RWPE2 (cell line): ENCODE measurements around the gene KRT79.

ENCODE experiments used
- ATAC-seq: fragments of 200-7000 bp; cut with Tn5 transposase; 3 replicates; pipeline ENCODE4 v1.9.1; 2021; ENCODE audit warnings: low read depth
- DNase-seq: peaks from one replicate; pipeline ENCODE4 v3.0.0-alpha.2; 2020; ENCODE audit warnings: low spot score
- H3K27ac ChIP-seq: fragments of 450-650 bp; 2 replicates; pipeline ENCODE4 v1.5.1; 2017; ENCODE audit warnings: mild to moderate bottlenecking; ENCODE audit not compliant: poor library complexity, severe bottlenecking
- H3K27me3 ChIP-seq: fragments of 250-450 bp; sonication (Bioruptor Pico); 2 replicates; pipeline ENCODE4 v1.5.1; 2021; ENCODE audit warnings: mild to moderate bottlenecking, moderate library complexity; ENCODE audit not compliant: insufficient read depth, poor library complexity, severe bottlenecking
- H3K36me3 ChIP-seq: fragments of 250-450 bp; sonication (Bioruptor Pico); 2 replicates; pipeline ENCODE4 v1.5.1; 2020; ENCODE audit warnings: low read depth, mild to moderate bottlenecking, moderate library complexity
- H3K4me1 ChIP-seq: fragments of 250-450 bp; sonication (Bioruptor Pico); 2 replicates; pipeline ENCODE4 v1.5.1; 2021; ENCODE audit warnings: mild to moderate bottlenecking, moderate library complexity; ENCODE audit not compliant: insufficient read depth, poor library complexity, severe bottlenecking
- H3K4me3 ChIP-seq: fragments of 250-450 bp; sonication (Bioruptor Pico); 2 replicates; pipeline ENCODE4 v1.5.1; 2021; ENCODE audit warnings: mild to moderate bottlenecking, moderate library complexity; ENCODE audit not compliant: severe bottlenecking
- H3K9me3 ChIP-seq: fragments of 250-450 bp; sonication (Bioruptor Pico); 2 replicates; pipeline ENCODE4 v1.5.1; 2021; ENCODE audit warnings: mild to moderate bottlenecking, moderate library complexity; ENCODE audit not compliant: severe bottlenecking
- TF ChIP-seq, protein P1 (sequence below): fragments of 450-650 bp; IDR thresholded peaks from one replicate; pipeline ENCODE4 v1.5.1; 2017; ENCODE audit warnings: mild to moderate bottlenecking, moderate library complexity; ENCODE audit not compliant: poor library complexity, severe bottlenecking

KRT79 gene

DNA sequence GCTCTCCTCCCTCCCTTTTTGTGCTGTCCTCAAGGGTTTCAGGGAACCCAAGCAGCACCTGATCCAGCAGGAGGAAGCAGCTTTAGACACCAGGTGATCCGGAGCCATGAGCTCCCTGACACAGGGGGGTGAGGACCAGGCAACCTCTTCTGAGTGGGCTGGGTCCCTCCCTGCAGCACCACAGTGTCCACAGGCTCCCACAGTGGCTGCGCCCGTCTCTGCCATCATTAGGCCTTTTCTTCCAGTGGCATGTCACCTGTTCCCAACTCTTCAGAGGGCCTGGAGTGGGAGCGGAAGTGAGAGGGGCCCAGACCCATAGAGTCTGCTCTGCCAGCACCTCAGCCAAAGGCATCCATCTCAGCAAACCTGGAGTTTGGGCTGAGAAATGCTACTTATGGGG is 56.5 kb downstream of the KRT79 start:
- DNase-seq (no peak), ATAC-seq (no peak)
- Histone ChIP-seq H3K4me1 (no peaks in the 10 kb centered on the region), H3K4me3 (no peak overlapping the region), H3K36me3 (no peaks in the 10 kb centered on the region), H3K9me3 (no peaks in the 10 kb centered on the region), H3K27ac (no peak overlapping the region), H3K27me3 (peaks cover 8% of the 10 kb centered on the region)
- TF ChIP-seq, protein P1, sequence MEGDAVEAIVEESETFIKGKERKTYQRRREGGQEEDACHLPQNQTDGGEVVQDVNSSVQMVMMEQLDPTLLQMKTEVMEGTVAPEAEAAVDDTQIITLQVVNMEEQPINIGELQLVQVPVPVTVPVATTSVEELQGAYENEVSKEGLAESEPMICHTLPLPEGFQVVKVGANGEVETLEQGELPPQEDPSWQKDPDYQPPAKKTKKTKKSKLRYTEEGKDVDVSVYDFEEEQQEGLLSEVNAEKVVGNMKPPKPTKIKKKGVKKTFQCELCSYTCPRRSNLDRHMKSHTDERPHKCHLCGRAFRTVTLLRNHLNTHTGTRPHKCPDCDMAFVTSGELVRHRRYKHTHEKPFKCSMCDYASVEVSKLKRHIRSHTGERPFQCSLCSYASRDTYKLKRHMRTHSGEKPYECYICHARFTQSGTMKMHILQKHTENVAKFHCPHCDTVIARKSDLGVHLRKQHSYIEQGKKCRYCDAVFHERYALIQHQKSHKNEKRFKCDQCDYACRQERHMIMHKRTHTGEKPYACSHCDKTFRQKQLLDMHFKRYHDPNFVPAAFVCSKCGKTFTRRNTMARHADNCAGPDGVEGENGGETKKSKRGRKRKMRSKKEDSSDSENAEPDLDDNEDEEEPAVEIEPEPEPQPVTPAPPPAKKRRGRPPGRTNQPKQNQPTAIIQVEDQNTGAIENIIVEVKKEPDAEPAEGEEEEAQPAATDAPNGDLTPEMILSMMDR, result no peak

DNA sequence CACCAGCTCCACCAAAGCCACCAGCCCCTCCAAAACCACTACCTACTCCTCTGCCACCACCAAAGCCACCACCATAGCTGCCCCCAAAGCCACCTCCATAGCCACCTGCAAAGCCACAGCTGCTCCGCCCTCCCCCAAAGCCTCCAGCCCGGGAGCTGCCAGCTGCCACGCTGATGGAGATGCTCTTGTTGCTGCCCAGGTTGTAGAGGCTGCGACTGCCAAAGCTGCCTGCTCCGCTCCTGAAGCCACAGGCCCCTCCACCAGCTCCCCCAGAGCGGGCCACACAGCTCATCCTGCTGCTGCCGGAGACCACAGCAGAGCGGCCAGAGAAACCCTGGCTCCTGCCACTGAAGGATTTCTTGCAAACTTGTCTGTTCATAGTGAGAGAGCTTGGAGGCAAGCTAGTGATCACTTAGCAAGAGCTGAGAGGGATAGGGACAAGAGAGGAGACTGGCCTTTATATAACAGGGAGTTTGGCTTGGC is 57.2 kb downstream of the KRT79 start, which contains the start of gene KRT76:
TSS of gene KRT76 (minus strand) at position 433 of the 483 bp plus-strand sequence. CDS start at position 379, 54 bp downstream.
- H3K4me3 ChIP-seq, result no peak within 1 kb of the TSS
- ATAC-seq (no peak), DNase-seq (no peak)
- peaks cover 8% of the 10 kb centered on the region for H3K27me3 ChIP-seq
- no peak within 1 kb of the TSS for H3K27ac ChIP-seq
- H3K4me1 ChIP-seq, result no peaks in the 10 kb centered on the region
- H3K36me3 ChIP-seq, result no peaks in the 10 kb centered on the region
- H3K9me3 ChIP-seq, result no peaks in the 10 kb centered on the region
- TF ChIP-seq, protein P1, result no peak

DNA sequence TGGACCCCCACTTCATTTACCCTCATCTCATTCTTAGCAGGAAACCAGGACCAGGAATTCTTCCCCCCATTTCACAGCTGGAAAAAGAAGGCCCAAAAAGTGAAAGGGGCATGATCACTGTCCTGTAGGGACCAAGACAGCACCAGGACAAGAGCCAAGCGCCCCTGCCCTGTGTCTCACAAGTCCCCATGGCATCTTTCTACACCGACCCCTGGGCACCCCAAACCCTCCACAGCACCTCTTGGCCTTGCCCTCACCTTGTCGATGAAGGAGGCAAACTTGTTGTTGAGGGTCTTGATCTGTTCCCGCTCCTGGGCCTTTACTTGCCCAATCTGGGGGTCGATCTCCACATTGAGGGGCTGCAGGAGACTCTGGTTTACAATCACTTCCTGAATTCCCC is 57.7 kb downstream of the KRT79 start:
- peaks cover 8% of the 10 kb centered on the region for H3K27me3 ChIP-seq
- no peak overlapping the region for H3K4me3 ChIP-seq
- H3K36me3 ChIP-seq, result no peaks in the 10 kb centered on the region
- ATAC-seq, result no peak
- DNase-seq, result no peak
- H3K4me1 ChIP-seq, result no peaks in the 10 kb centered on the region
- TF ChIP-seq, protein P1, result no peak
- no peaks in the 10 kb centered on the region for H3K9me3 ChIP-seq
- H3K27ac ChIP-seq, result no peak overlapping the region

DNA sequence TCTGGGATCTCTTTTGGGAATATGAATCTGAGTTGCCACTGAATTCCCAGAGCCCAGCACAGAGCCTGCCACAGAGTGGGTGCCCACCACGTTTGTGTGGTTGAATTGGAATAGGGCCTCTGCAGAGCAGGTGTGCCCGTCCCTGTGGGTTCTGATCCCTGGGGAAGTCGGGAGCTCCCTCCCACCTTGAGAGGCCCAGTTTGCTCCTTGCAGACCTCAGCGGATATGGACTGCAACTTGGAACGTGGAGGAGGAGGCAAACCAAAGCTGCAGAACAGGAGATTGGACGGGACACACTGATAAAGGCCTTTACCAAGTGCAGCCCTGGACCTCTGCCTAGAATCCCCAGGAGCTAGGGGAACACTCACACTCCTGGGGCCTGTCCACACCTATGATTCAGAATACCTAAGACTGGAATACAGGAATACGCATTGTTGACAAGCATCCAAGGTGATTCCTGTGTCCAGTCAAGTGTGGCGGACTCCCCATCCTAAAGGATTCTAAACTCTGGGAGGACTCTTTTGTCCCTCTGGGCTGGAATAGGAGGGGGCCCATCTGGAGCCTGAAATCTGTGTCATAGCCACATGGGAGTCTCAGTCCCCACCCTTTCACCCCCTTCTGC is 59.4 kb downstream of the KRT79 start:
- no peaks in the 10 kb centered on the region for H3K9me3 ChIP-seq
- H3K4me1 ChIP-seq, result no peaks in the 10 kb centered on the region
- TF ChIP-seq, protein P1, result no peak
- H3K27me3 ChIP-seq, result peaks cover 8% of the 10 kb centered on the region
- DNase-seq (no peak), ATAC-seq (no peak)
- no peak overlapping the region for H3K27ac ChIP-seq
- no peaks in the 10 kb centered on the region for H3K36me3 ChIP-seq
- no peak overlapping the region for H3K4me3 ChIP-seq

DNA sequence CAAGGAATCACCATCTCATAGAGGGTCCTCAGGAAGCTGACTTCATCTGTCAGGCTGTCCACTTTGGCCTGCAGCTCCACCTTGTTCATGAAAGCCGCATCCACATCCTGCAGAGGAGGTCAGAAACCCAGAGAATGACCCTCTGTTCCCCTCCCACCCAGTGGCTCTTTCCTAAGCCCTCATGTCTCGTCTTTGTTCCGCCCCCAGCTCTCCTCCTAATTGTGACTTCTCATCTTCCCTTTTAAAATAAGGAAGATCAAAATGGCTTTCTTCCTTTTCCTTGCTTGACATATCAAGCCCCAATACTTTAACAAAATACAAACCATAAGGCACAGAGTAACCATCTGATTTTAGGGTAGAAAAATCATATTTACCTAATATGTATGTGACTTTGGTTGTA is 61.3 kb downstream of the KRT79 start:
- DNase-seq, result no peak
- H3K36me3 ChIP-seq, result no peaks in the 10 kb centered on the region
- TF ChIP-seq, protein P1, result no peak
- no peaks in the 10 kb centered on the region for H3K4me1 ChIP-seq
- no peak overlapping the region for H3K4me3 ChIP-seq
- no peak overlapping the region for H3K27ac ChIP-seq
- H3K27me3 ChIP-seq, result peaks cover 8% of the 10 kb centered on the region
- ATAC-seq, result no peak
- H3K9me3 ChIP-seq, result no peaks in the 10 kb centered on the region
